Measurements from ENCODE around the gene IFT43. TPM values are rescaled to one million over a fixed set of nuclear protein-coding genes. Genes with fewer than 3 reads are reported as not detected.

IFT43 gene
- total RNA-seq, 4 donors from 2014 or later = 24.5 to 412 (median 31.2) TPM

DNA sequence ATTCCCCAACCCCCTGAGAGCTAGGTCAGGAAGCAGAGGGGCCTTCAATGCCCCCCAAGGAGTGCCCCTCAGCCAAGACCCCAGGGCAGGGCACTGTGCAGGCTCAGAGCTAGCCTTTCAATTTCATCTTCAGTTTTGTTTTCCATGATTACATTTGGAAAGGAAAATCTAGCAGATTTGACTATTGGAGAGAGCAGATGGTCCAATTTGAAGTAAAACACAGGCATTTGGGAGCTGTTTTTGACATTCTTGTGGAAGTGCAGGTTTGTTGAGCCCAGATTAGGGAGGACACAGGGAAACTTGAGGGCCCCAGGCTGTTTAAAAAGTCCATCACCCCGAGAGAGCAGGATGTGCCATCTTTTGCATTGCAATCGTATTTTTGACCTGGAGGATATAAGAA, 107.5 kb downstream of the IFT43 start:
- intact Hi-C loops (cut with DNase I; ENCODE audit: low total_unique reads) (no loop called here), in situ Hi-C loops (cut with MboI; ENCODE audit: low pct_ligation_motif_present in 1 of 4, low pct_unique_long_range_greater_than_20kb in 1 of 4, low sequenced_read_pairs in 3 of 4) (no loop called here)
- Histone ChIP-seq H3K27ac (no peak overlapping the region), H3K27me3 (no peaks in the 10 kb centered on the region), H3K9me3 (no peaks in the 10 kb centered on the region), H3K4me1 (peaks cover 0 to 7% (median 0%) of the 10 kb centered on the region in 4 donors), H3K36me3 (no peaks in the 10 kb centered on the region), H3K4me3 (no peak overlapping the region)
- no peak for DNase-seq
- TF ChIP-seq CTCF (IDR thresholded peaks at IDR 0.05) (no peak), EP300 (IDR thresholded peaks at IDR 0.05; ENCODE audit: low read depth) (no peak), POLR2AphosphoS5 (IDR thresholded peaks at IDR 0.05) (no peak), POLR2A (IDR thresholded peaks at IDR 0.05) (no peak)
- 64 to 70% methylated on average over 2 of the region's 2 CpGs for WGBS, 2 donors (ENCODE audit: low coverage in 1 of 2)

DNA sequence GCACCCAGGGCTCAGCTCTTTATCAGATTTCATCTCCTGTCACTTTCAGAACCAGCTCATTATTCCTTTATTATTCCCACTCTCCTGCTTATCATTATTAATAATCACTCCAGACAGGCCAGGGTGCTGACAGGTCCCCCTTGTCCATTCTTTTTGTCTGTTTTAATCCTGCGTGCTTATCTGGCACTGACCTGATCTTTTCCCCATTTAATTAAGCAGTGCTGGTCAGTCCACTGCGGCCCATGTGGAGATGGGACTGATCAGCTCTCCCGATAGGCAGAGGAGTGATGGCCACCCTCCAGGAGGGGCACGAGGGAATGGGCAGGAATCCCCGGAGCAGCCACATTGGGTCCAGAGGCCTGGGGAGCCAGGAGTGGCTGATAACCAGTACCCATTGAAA, 110.7 kb downstream of the IFT43 start:
- TF ChIP-seq POLR2AphosphoS5 (IDR thresholded peaks at IDR 0.05) (no peak), EP300 (IDR thresholded peaks at IDR 0.05; ENCODE audit: low read depth) (no peak), CTCF (IDR thresholded peaks at IDR 0.05) (no peak), POLR2A (IDR thresholded peaks at IDR 0.05) (no peak)
- no peaks in the 10 kb centered on the region for H3K36me3 ChIP-seq
- no peaks in the 10 kb centered on the region for H3K9me3 ChIP-seq
- no peak overlapping the region for H3K4me3 ChIP-seq
- no peak for DNase-seq
- WGBS, 2 donors (ENCODE audit: low coverage in 1 of 2) = 98 to 100% methylated on average over 2 to 5 of the region's 5 CpGs
- H3K27ac ChIP-seq = no peak overlapping the region
- no peaks in the 10 kb centered on the region for H3K4me1 ChIP-seq
- in situ Hi-C loops (cut with MboI; ENCODE audit: low pct_ligation_motif_present in 1 of 4, low pct_unique_long_range_greater_than_20kb in 1 of 4, low sequenced_read_pairs in 3 of 4) = no loop called here
- intact Hi-C loops (cut with DNase I; ENCODE audit: low total_unique reads) = no loop called here
- no peaks in the 10 kb centered on the region for H3K27me3 ChIP-seq

- WGBS, 2 donors (ENCODE audit: low coverage in 1 of 2) = 82% methylated on average over 7 of the region's 7 CpGs; no CpG with 5 or more reads in 1 of the 2 donors
- DNase-seq = no peak
- intact Hi-C loops (cut with DNase I; ENCODE audit: low total_unique reads) (no loop called here), in situ Hi-C loops (cut with MboI; ENCODE audit: low pct_ligation_motif_present in 1 of 4, low pct_unique_long_range_greater_than_20kb in 1 of 4, low sequenced_read_pairs in 3 of 4) (no loop called here)
- H3K36me3 ChIP-seq = no peaks in the 10 kb centered on the region
- H3K27me3 ChIP-seq = no peaks in the 10 kb centered on the region
- H3K4me3 ChIP-seq = no peak overlapping the region
- no peaks in the 10 kb centered on the region for H3K4me1 ChIP-seq
- H3K9me3 ChIP-seq = no peaks in the 10 kb centered on the region
- TF ChIP-seq POLR2A (IDR thresholded peaks at IDR 0.05) = no peak
- no peak for TF ChIP-seq EP300 (IDR thresholded peaks at IDR 0.05; ENCODE audit: low read depth)
- no peak for TF ChIP-seq CTCF (IDR thresholded peaks at IDR 0.05)
- no peak for TF ChIP-seq POLR2AphosphoS5 (IDR thresholded peaks at IDR 0.05)
- no peak overlapping the region for H3K27ac ChIP-seq
These were observed 112.0 kb downstream of the IFT43 start for GRCh38 chr14:76097547-76097946.

- WGBS, 2 donors (ENCODE audit: low coverage in 1 of 2) = 91% methylated on average over 8 of the region's 8 CpGs; no CpG with 5 or more reads in 1 of the 2 donors
- H3K36me3 ChIP-seq = no peaks in the 10 kb centered on the region
- H3K27ac ChIP-seq = no peak overlapping the region
- no peaks in the 10 kb centered on the region for H3K9me3 ChIP-seq
- no peaks in the 10 kb centered on the region for H3K27me3 ChIP-seq
- DNase-seq = no peak
- TF ChIP-seq POLR2A (IDR thresholded peaks at IDR 0.05) (no peak), CTCF (IDR thresholded peaks at IDR 0.05) (no peak), POLR2AphosphoS5 (IDR thresholded peaks at IDR 0.05) (no peak)
- H3K4me1 ChIP-seq = no peaks in the 10 kb centered on the region
- H3K4me3 ChIP-seq = no peak overlapping the region
- intact Hi-C loops (cut with DNase I; ENCODE audit: low total_unique reads) = no loop called here
- in situ Hi-C loops (cut with MboI; ENCODE audit: low pct_ligation_motif_present in 1 of 4, low pct_unique_long_range_greater_than_20kb in 1 of 4, low sequenced_read_pairs in 3 of 4) = no loop called here
These were observed 112.5 kb downstream of the IFT43 start for GRCh38 chr14:76098047-76098446.

All from transverse colon (tissue), 4 donors.